HFFc6 (cell line): ENCODE results near the gene AOPEP. TPM values are rescaled to one million over a fixed set of nuclear protein-coding genes. Genes with fewer than 3 reads are reported as not detected.

ENCODE experiments used
- DNase-seq: peaks from one replicate; pipeline ENCODE4 v3.0.0-alpha.2; 2018
- H3K27ac Mint-ChIP-seq: 2 replicates; pipeline ENCODE4 v1.8.0; 2020; ENCODE audit warnings: mild to moderate bottlenecking, mixed read lengths
- H3K27me3 Mint-ChIP-seq: 2 replicates; pipeline ENCODE4 v1.8.0; 2021; ENCODE audit warnings: mild to moderate bottlenecking, moderate library complexity, mixed read lengths; ENCODE audit not compliant: insufficient read depth
- H3K36me3 Mint-ChIP-seq: 2 replicates; pipeline ENCODE4 v1.8.0; 2021; ENCODE audit warnings: low read depth, mixed read lengths
- H3K4me1 Mint-ChIP-seq: 2 replicates; pipeline ENCODE4 v1.8.0; 2020; ENCODE audit warnings: low read depth, mixed read lengths
- H3K4me3 Mint-ChIP-seq: 2 replicates; pipeline ENCODE4 v1.8.0; 2020; ENCODE audit warnings: mild to moderate bottlenecking, moderate library complexity, mixed read lengths
- H3K9me3 Mint-ChIP-seq: 2 replicates; pipeline ENCODE4 v1.8.0; 2020; ENCODE audit warnings: mild to moderate bottlenecking, mixed read lengths
- total RNA-seq, 6 experiments: library from RNA; stranded (reverse); fragmentation: NEBNext Ultra II Directional; extraction: Animal tissue kit (Norgen Biotek cat#: 25700); gene quantifications; 2 replicates in 1 of 6; 3 replicates in 5 of 6; pipeline ENCODE4 v1.2.3, GENCODE V29; 2021
- TF ChIP-seq, protein P1 (sequence below): fragments of 200-600 bp; sonication (generic); IDR thresholded peaks from 2 replicates; pipeline ENCODE4 v1.5.0; 2021; ENCODE audit warnings: antibody characterized with exemption, mild to moderate bottlenecking

The AOPEP gene
- total RNA-seq, 6 experiments from 2014 or later = 32.2 to 46.6 (median 36.3) TPM

- Mint-ChIP-seq H3K36me3 (peaks cover 38% of the 10 kb centered on the region), H3K27ac (peak overlapping the region; percentile 70), H3K9me3 (no peaks in the 10 kb centered on the region), H3K27me3 (no peaks in the 10 kb centered on the region; the same call in none of the 2 replicates), H3K4me3 (no peak overlapping the region), H3K4me1 (peaks cover 68% of the 10 kb centered on the region)
- no peak for DNase-seq
- TF ChIP-seq, protein P1, sequence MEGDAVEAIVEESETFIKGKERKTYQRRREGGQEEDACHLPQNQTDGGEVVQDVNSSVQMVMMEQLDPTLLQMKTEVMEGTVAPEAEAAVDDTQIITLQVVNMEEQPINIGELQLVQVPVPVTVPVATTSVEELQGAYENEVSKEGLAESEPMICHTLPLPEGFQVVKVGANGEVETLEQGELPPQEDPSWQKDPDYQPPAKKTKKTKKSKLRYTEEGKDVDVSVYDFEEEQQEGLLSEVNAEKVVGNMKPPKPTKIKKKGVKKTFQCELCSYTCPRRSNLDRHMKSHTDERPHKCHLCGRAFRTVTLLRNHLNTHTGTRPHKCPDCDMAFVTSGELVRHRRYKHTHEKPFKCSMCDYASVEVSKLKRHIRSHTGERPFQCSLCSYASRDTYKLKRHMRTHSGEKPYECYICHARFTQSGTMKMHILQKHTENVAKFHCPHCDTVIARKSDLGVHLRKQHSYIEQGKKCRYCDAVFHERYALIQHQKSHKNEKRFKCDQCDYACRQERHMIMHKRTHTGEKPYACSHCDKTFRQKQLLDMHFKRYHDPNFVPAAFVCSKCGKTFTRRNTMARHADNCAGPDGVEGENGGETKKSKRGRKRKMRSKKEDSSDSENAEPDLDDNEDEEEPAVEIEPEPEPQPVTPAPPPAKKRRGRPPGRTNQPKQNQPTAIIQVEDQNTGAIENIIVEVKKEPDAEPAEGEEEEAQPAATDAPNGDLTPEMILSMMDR = no peak
Measured at GRCh38 chr9:94932652-94933510, 206.4 kb downstream of the AOPEP start.

GRCh38 chr9:94933511-94933828 is 207.0 kb downstream of the AOPEP start:
- Mint-ChIP-seq H3K27ac (peak overlapping the region; percentile 70), H3K36me3 (peaks cover 40% of the 10 kb centered on the region), H3K4me1 (peaks cover 71% of the 10 kb centered on the region), H3K4me3 (no peak overlapping the region), H3K27me3 (no peaks in the 10 kb centered on the region; the same call in none of the 2 replicates), H3K9me3 (no peaks in the 10 kb centered on the region)
- peak; percentile 70 for DNase-seq
- TF ChIP-seq, protein P1 = no peak

DNA sequence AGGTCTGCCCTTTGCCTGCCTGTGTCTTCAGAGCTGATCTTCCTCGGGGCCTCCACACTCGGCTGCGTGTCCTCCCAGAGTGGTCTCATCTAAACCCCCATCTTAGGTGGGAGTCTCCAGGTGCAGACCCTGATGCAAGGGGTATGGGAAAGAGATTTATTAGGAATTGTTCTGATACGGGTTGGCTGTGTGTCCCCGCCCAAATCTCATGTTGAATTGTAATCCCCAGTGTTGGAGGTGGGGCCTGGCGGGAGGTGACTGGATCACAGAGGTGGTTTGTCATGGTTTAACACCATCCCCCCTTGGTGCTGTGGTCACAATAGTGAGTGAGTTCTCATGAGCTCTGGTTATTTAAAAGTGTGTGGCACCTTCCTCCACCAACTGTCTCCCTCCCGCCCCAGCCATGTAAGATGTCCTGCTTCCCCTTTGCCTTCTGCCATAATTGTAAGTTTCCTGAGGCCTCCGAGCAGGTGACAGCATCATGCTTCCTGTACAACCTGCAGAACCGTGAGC is 208.4 kb downstream of the AOPEP start:
- Mint-ChIP-seq H3K27ac (no peak overlapping the region; the same call in 1 of the 2 replicates), H3K4me3 (no peak overlapping the region), H3K36me3 (peaks cover 34% of the 10 kb centered on the region), H3K27me3 (no peaks in the 10 kb centered on the region; the same call in none of the 2 replicates), H3K4me1 (peaks cover 73% of the 10 kb centered on the region), H3K9me3 (no peaks in the 10 kb centered on the region)
- DNase-seq = no peak
- TF ChIP-seq, protein P1 = no peak

GRCh38 chr9:94935396-94935795 is 208.9 kb downstream of the AOPEP start:
- Mint-ChIP-seq H3K36me3 (peaks cover 31% of the 10 kb centered on the region), H3K9me3 (no peaks in the 10 kb centered on the region), H3K4me1 (peaks cover 72% of the 10 kb centered on the region), H3K27ac (no peak overlapping the region), H3K4me3 (no peak overlapping the region), H3K27me3 (no peaks in the 10 kb centered on the region; the same call in none of the 2 replicates)
- TF ChIP-seq, protein P1 = no peak
- no peak for DNase-seq

DNA sequence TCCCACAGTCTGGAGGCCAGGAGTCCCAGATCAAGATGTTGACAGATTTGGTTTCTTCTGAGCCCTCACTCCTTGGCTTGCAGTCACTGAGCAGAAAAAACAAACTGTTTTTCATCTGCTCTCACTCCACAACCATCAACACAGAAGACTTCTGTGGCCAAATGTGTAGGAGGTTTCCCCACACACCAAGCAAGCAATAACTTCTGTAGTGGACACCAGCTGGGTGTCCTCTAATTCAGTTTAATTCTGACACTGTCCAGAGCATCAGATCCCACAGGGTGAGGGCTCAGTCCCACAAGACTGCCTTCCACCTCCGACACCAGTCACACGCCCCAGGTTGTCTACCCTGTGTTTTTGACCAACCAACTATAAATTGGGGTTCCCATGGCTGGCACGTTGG is 209.9 kb downstream of the AOPEP start:
- H3K9me3 Mint-ChIP-seq = no peaks in the 10 kb centered on the region
- H3K36me3 Mint-ChIP-seq = peaks cover 36% of the 10 kb centered on the region
- H3K4me3 Mint-ChIP-seq = no peak overlapping the region; the same call in 1 of the 2 replicates
- H3K4me1 Mint-ChIP-seq = peaks cover 71% of the 10 kb centered on the region
- 0 out of 2 replicates have a peak overlapping the region, but pooled peaks have one; percentile 89 for H3K27ac Mint-ChIP-seq
- H3K27me3 Mint-ChIP-seq = no peaks in the 10 kb centered on the region; the same call in none of the 2 replicates
- TF ChIP-seq, protein P1 = no peak
- no peak for DNase-seq
